Breast epithelium (tissue), 3 donors: ENCODE data around the gene COPS2.
"Not testable (repeated sequence)": the region's sequence is repeated elsewhere in the genome, so short reads cannot be mapped to it uniquely, and the experiment has no call there.

Experiments
- POLR2A ChIP-seq: fragments of 450-650 bp; IDR thresholded peaks from one replicate; pipeline ENCODE4 v1.6.1; 2016; ENCODE audit warnings: antibody characterized with exemption, mild to moderate bottlenecking, moderate library complexity
- TF ChIP-seq, protein P1 (sequence below), 3 donors: fragments of 450-650 bp; IDR thresholded peaks; one replicate each; pipeline ENCODE4 v1.5.1; 2016 to 2017; ENCODE audit warnings: antibody characterized with exemption in 3 of 3, mild to moderate bottlenecking in 3 of 3, moderate library complexity in 3 of 3

DNA sequence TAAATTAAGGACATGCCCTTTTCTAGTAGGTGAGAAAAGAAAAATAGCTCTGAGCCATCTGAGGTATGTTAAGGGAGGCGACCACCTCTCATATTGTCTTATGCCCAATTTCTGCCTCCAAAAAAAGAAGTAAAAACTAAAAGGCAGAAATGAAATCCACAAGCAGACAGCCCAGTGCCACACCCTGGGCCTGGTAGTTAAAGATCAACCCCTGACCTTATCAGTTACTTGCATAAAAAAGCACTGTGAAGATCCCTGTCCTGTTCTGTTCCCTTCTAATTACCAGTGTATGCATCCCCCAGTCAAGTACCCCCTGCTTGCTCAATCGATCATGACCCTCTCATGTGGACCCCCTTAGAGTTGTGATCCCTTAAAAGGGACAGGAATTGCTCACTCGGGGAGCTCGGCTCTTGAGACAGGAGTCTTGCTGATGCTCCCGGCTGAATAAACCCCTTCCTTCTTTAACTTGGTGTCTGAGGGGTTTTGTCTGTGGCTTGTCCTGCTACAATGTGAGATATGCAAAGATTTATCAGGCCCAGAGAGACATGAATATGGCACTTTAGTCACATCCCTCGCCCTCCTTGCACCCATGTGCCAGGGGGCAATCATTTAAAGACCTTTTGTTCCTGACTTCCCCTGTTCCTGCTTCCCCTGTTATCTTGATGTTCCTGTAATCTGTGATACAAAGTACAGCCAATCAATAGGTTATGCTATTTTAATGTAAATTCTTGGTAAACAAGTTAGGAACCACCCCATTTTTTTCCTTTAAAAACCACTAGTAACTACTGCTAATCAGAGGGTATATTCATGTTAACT lies 20.4 kb upstream of the COPS2 start:
- TF ChIP-seq, protein P1, sequence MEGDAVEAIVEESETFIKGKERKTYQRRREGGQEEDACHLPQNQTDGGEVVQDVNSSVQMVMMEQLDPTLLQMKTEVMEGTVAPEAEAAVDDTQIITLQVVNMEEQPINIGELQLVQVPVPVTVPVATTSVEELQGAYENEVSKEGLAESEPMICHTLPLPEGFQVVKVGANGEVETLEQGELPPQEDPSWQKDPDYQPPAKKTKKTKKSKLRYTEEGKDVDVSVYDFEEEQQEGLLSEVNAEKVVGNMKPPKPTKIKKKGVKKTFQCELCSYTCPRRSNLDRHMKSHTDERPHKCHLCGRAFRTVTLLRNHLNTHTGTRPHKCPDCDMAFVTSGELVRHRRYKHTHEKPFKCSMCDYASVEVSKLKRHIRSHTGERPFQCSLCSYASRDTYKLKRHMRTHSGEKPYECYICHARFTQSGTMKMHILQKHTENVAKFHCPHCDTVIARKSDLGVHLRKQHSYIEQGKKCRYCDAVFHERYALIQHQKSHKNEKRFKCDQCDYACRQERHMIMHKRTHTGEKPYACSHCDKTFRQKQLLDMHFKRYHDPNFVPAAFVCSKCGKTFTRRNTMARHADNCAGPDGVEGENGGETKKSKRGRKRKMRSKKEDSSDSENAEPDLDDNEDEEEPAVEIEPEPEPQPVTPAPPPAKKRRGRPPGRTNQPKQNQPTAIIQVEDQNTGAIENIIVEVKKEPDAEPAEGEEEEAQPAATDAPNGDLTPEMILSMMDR (IDR thresholded peaks at IDR 0.05), result not testable (repeated sequence)
- TF ChIP-seq POLR2A, result not testable (repeated sequence)
